Right cardiac atrium (tissue), 5 donors: ENCODE data around the gene GARS1. TPM values are rescaled to one million over a fixed set of nuclear protein-coding genes. Genes with fewer than 3 reads are reported as not detected.

Experiments used
- ATAC-seq, 2 donors: fragments of 200-7000 bp; cut with Tn5 transposase; one replicate each; pipeline versions ENCODE4 v1.8.0 to v1.9.1; 2020; ENCODE audit warnings: moderate library complexity in 2 of 2, mild to moderate bottlenecking in 1 of 2
- DNase-seq, 3 donors: peaks; one replicate each; pipeline ENCODE4 v3.0.0-alpha.2; 2020
- H3K27ac ChIP-seq: one replicate; pipeline ENCODE4 v1.5.1; 2013; ENCODE audit warnings: mild to moderate bottlenecking, low read length, control low read depth, moderate library complexity
- H3K27me3 ChIP-seq: one replicate; pipeline ENCODE4 v1.6.1; 2013; ENCODE audit not compliant: control insufficient read depth, insufficient read depth
- H3K4me1 ChIP-seq: one replicate; pipeline ENCODE4 v1.6.1; 2013; ENCODE audit warnings: low read length; ENCODE audit not compliant: control insufficient read depth, insufficient read depth
- H3K4me3 ChIP-seq: one replicate; pipeline ENCODE4 v1.5.1; 2013; ENCODE audit warnings: low read length, control low read depth
- H3K9me3 ChIP-seq: one replicate; pipeline ENCODE4 v1.6.1; 2013; ENCODE audit warnings: low read length; ENCODE audit not compliant: control insufficient read depth
- WGBS: extraction: QIAGEN DNeasy Blood & Tissue Kit; methylation state at CpG from one replicate; pipeline ENCODE4 v1.1.7; 2013; 5-methylcytosine and 5-hydroxymethylcytosine counted together
- intact Hi-C, 4 donors: fragments of 100-400 bp; cut with DNase I; formaldehyde crosslinking; loops; one replicate each; pipeline versions ENCODE4 v1.11.0 to v1.14.0; 2022 to 2023
- polyA plus RNA-seq: library from polyadenylated mRNA; stranded (reverse); fragments of 200-250 nt; gene quantifications from one replicate; pipeline ENCODE4 v1.2.3, GENCODE V29; 2013
- total RNA-seq, 4 donors: library from RNA; stranded (reverse); fragmentation: NEBNext Ultra II Directional; extraction: Animal tissue kit (Norgen Biotek cat#: 25700); gene quantifications; one replicate each; pipeline ENCODE4 v1.2.1, GENCODE V29; 2021
- donor health status: healthy with polysubstance abuse.
- donor health status: DM: no; HTN: yes; CAD: no.
- donor health status: DM: no; HTN: no; CAD: no.
- donor health status: DM: no; HTN: yes; CAD: no; lungs with severe emphysema.
- donor health status: DM: yes; HTN: yes; CAD: no.

Gene GARS1
- total and polyA plus RNA-seq, 5 donors = 35.8 to 48.8 (median 40.4) TPM

DNA sequence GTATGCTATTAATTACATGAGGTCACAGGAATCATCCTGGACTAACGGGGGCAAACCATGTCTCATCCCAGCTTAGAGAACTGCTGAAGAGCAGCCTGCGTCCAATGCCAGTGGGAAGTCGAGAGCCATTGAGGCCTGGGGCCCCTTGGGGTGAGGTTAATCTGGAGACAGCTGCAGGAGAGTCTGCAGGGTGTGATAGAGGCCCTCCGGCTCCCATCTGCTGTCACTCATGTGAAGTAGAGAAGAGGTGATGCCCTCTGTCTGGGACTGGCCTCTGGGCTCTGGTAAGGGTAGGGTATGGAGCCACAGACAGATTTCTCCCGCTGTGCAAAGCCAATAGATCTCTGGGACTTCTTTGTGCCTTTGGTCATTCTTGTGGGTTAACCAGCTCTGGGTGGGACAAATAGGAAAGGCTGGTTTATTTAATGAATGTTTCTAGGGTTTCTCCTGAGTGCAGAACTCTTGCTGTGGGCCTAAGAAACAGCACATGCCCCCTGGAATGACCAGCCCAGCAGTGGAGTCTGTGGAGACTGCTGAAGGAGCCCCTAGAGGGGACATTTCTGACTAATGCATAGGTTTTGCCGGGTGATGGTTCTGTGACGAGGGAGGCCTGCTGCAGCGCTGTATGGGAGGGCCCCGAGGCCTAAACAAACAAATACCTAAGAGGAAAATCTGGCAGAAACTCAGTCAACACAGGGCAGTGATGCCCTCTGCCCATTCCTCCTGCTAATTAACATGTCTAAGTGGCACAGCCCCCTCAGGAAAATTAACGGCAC lies 53.1 kb downstream of the GARS1 start:
- ATAC-seq (no peak), DNase-seq (no peak)
- WGBS = 84% methylated on average over 10 of the region's 10 CpGs

DNA sequence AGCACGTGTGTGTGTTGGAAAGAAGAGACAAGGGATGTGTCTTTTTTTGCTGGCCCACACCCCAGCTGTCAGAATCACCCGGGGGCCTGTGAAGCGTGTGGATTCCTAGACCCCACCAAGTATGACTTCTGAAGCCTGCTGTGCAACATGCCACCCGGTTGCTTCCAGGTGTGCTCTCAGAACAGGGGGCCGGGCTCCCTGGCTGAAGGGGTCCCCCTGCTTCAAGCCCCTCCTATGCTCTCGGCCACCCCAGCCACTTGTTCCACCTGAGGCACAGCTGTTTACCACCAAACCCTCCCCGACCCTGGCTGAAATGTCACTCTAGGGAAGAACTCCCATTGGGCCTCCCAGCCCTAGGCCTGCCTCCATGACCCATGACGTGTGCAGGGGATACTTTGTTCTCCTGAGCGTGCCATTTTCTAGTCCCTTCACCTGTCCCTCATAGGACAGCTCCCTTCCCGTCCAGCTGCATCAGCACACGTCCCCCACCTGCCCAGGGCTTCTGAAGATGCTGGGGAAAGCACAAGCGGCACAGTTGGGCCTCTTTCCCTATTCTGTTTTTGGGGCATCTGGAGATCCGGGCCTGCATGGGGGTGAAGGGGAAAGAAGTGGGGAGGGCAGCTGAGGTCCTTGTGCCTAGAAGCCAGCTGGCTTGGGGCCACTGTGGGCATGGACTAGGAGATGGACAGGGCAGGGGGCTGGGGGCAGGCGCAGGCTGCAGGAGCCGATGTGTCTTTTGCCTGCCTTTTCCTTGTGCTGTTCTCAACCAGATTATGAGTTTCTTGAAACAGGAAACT lies 54.3 kb downstream of the GARS1 start:
- Histone ChIP-seq H3K9me3 (no peaks in the 10 kb centered on the region), H3K27ac (no peak overlapping the region), H3K4me3 (no peak overlapping the region), H3K27me3 (no peaks in the 10 kb centered on the region), H3K4me1 (no peaks in the 10 kb centered on the region)
- 87% methylated on average over 15 of the region's 15 CpGs for WGBS
- ATAC-seq = no peak
- no peak for DNase-seq
- intact Hi-C loops = loop anchor here in 1 of 4 donors (10.0 kb wide), 1 partner anchor 86 kb away; no protein-coding TSS in a partner anchor

More for the DNA sequence above, 53.1 kb downstream of the GARS1 start:
- no peak overlapping the region for H3K27ac ChIP-seq
- H3K4me1 ChIP-seq = no peaks in the 10 kb centered on the region
- H3K9me3 ChIP-seq = no peaks in the 10 kb centered on the region
- H3K4me3 ChIP-seq = no peak overlapping the region
- no peaks in the 10 kb centered on the region for H3K27me3 ChIP-seq
- intact Hi-C loops = loop anchor here in 1 of 4 donors (10.0 kb wide), 1 partner anchor 87 kb away; no protein-coding TSS in a partner anchor

DNA sequence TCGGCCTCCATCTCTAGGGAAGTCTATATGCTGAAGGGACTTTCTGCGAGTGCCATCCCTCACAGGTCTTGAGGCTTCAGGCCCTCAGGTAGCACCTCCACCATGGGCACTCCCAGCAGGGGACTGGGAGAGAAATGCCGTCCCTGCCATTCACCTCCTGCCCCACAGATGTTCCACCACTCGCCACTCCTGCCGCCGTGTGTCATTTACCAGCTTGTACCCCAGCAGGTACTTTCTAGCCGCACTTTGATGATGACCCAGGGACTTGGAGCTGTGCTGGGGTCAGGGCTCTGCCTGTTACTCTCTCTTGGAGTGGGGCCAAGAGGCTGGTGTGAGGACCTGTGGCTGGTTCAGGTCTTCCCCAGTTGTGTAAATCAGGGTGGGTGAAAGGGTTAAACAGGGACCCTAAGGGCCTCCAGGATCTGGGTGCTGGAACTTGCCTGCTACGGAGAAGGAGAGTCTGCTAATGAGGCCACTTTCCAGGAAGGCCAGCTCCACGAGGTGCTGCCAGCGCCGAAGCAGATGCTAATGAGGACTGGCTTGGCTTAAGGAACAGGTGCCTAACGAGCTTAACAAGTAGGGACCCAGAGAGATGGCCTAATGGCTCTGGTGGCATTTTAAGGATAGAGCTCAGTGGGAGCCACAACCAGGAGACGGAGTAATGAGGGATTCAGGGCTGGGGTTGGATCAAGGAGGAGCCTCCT lies 55.2 kb downstream of the GARS1 start:
- H3K27me3 ChIP-seq = no peaks in the 10 kb centered on the region
- 84% methylated on average over 13 of the region's 13 CpGs for WGBS
- DNase-seq = no peak
- no peaks in the 10 kb centered on the region for H3K9me3 ChIP-seq
- no peak overlapping the region for H3K27ac ChIP-seq
- intact Hi-C loops = loop anchor here in 1 of 4 donors (10.0 kb wide), 1 partner anchor 85 kb away; no protein-coding TSS in a partner anchor
- no peak for ATAC-seq
- H3K4me3 ChIP-seq = no peak overlapping the region
- H3K4me1 ChIP-seq = no peaks in the 10 kb centered on the region

DNA sequence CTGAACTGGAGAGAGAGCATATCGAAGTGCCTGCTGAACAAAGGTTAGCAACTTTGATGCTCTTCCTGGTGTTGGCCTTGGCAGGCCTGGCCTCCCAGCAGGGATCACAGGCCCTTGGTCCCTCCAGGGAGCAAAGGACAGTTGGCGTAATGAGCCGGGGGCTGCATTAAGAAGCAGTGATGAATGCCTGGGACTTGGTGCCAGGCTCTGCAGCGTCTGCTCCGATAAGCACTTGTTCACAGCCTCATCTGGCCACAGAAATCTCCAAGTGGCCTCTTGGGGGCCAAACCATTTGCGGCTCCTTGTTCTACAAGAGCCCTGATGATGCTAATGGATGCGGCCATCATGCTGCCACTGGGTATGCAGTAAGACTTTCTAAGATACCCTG lies 55.7 kb downstream of the GARS1 start:
- Histone ChIP-seq H3K9me3 (no peaks in the 10 kb centered on the region), H3K4me1 (no peaks in the 10 kb centered on the region), H3K27ac (no peak overlapping the region), H3K27me3 (no peaks in the 10 kb centered on the region), H3K4me3 (no peak overlapping the region)
- ATAC-seq (no peak), DNase-seq (no peak)
- WGBS = 71% methylated on average over 7 of the region's 7 CpGs
- intact Hi-C loops = no loop called here

DNA sequence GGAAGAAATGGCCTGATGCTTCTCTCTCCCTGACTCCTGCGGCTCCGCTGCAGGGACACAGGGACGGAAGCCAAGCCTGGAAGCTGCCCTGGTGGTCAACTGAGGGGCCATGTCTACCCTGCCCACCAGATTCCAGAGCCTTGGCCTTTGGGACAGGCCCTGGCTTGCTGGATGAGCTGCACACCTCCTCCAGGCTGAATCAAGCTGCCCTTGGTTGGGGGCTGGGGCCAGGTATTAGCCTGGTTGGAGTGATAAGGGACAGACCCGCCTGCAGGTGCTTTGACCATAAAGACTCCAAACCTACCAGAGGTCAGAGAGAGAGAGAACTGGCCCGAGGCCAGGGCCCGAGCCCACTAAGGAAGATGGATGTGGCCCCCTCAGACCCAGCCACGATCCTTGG lies 57.5 kb downstream of the GARS1 start:
- H3K4me1 ChIP-seq = no peaks in the 10 kb centered on the region
- intact Hi-C loops = no loop called here
- H3K27ac ChIP-seq = no peak overlapping the region
- H3K4me3 ChIP-seq = no peak overlapping the region
- no peaks in the 10 kb centered on the region for H3K27me3 ChIP-seq
- ATAC-seq = no peak
- peak in 1 of 3 donors; percentile 30 for DNase-seq
- WGBS = 85% methylated on average over 7 of the region's 7 CpGs
- H3K9me3 ChIP-seq = no peaks in the 10 kb centered on the region

DNA sequence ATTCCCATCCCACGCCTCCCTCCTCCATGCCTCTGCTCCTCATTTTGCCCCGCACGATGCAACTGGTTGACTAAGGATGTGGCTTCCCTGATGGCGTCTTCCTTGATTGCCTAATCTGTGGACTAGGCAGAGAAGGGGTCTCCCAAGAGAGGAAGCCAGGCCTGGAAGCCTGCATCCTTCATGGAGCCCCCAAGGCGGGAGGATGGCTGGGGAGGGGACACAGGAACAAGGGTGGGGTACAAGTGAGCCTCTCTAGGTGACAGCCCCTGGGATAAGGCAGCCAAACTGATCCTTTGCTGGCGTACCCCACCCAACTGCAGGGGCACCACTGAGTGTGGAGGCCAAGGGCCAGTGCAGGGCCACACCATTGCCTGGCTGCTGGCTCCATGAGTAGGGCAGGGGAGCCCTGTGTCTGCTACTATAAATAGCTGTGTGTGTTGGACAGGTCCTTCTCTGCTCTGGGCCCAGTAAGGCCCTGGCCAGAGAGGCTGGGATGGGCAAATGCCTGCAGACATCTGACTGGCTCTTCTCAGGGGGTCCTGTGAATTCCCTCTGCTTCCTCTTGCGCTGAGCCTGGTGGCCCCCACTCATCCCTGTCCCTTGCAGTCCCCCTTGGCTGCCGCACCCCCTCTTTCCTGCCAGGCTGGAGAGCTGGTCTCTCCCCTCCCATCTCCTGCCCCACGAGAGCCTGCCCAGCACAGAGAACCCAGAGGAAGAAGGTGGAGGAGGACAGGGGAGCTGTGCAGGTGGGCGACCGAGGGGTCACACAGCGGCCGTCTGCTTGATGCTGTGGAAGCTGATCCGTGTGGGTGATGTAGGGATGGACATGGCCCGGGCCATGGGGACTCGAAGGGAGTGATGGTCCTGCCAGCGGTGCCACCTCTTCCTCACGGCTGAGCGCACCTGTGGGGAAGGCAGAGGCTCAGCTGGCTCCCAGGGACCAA lies 58.3 kb downstream of the GARS1 start:
- H3K27me3 ChIP-seq = no peaks in the 10 kb centered on the region
- H3K4me3 ChIP-seq = no peak overlapping the region
- WGBS = 90% methylated on average over 19 of the region's 19 CpGs
- no peaks in the 10 kb centered on the region for H3K9me3 ChIP-seq
- H3K27ac ChIP-seq = no peak overlapping the region
- intact Hi-C loops = no loop called here
- no peak for ATAC-seq
- H3K4me1 ChIP-seq = no peaks in the 10 kb centered on the region
- no peak for DNase-seq

DNA sequence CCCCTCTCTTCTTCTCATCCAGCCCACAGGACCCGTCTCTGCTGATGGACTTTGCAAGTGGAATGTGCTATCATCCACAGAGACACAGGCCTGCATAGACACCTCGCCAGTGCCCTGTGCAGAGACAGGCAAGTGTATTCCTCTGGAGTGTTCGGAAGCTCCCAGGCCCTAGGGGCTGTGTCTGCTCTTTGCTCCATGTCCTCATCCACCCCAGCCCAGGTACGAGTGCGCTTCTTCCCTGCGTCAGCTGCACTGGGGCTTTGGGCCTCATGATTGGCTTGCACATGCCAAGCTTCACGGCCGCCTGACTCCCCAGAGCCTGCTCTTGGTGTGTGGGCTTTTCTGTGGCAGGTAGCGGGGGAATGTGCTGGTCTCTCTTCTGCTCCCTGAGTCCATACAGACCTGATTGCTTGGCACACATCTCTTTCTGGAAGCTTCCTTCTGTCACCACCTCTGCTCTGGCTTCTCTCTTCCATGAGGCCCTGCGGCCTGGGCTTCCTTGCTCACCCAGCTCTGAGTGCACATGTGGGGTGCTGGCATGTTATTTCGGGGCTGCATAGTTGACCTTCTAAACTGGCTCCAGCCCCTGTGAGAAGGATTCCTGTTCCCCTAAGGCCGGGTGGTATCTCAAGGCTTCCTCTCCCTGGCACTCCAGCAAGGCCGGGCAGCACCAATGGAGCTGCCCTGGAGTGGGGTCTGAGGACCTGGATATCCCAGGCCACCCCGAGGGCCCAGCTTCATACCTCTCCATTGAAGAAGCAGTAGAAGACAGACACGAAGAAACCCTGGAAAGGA lies 59.8 kb downstream of the GARS1 start:
- Histone ChIP-seq H3K27me3 (no peaks in the 10 kb centered on the region), H3K9me3 (no peaks in the 10 kb centered on the region), H3K4me3 (no peak overlapping the region), H3K4me1 (no peaks in the 10 kb centered on the region), H3K27ac (no peak overlapping the region)
- DNase-seq = no peak
- WGBS = 90% methylated on average over 15 of the region's 15 CpGs
- intact Hi-C loops = no loop called here
- no peak for ATAC-seq

DNA sequence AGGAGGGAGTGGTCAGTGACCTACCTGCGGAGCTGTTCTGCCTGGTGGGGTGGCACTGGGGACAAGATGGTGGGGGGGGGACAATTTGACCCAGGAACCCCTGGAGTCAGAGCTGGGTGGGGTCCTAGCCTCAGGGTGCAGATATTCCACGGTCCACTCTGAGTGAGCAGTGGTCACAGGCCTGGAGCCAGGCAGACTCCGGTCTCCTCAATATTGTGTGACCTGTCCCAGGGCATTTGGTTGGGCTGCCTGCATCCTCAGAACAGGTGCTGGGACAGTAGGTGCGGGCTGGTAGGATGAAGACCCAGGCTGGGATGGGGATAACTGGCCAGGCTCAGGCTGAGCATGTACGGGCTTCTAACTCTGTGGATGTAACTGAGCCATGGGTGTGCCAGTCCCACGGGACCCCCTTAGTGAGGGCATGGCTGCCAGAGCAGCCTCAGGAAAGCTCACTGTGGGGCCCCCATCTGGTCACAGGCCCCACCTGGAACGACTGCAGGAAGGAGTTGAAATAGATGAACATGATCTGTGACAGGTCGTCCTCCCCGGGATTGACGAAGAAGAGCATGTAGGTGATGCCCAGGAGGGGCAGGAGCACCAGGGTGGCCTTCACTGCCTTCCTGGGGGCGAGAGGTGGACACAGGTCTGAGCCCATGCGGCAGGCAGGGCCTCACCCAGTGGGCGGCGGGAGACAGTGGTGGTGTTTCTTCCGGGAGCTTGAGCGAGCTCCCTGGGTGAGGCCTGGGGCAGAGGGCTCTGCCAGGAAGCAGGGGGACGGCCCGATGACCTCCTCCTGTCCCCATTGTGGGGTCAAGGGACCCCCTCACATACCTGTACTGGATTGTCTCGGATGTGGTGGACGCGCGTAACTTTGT lies 60.7 kb downstream of the GARS1 start:
- intact Hi-C loops = no loop called here
- WGBS = 89% methylated on average over 22 of the region's 22 CpGs
- DNase-seq (no peak), ATAC-seq (no peak)
- Histone ChIP-seq H3K27ac (no peak overlapping the region), H3K27me3 (no peaks in the 10 kb centered on the region), H3K4me1 (no peaks in the 10 kb centered on the region), H3K9me3 (no peaks in the 10 kb centered on the region), H3K4me3 (no peak overlapping the region)
